ENCODE measurements around the gene PRSS16. TPM values are rescaled to one million over a fixed set of nuclear protein-coding genes. Genes with fewer than 3 reads are reported as not detected.

The PRSS16 gene
- total RNA-seq, 2 experiments from 2014 or later, result 2.3 to 2.4 TPM

DNA sequence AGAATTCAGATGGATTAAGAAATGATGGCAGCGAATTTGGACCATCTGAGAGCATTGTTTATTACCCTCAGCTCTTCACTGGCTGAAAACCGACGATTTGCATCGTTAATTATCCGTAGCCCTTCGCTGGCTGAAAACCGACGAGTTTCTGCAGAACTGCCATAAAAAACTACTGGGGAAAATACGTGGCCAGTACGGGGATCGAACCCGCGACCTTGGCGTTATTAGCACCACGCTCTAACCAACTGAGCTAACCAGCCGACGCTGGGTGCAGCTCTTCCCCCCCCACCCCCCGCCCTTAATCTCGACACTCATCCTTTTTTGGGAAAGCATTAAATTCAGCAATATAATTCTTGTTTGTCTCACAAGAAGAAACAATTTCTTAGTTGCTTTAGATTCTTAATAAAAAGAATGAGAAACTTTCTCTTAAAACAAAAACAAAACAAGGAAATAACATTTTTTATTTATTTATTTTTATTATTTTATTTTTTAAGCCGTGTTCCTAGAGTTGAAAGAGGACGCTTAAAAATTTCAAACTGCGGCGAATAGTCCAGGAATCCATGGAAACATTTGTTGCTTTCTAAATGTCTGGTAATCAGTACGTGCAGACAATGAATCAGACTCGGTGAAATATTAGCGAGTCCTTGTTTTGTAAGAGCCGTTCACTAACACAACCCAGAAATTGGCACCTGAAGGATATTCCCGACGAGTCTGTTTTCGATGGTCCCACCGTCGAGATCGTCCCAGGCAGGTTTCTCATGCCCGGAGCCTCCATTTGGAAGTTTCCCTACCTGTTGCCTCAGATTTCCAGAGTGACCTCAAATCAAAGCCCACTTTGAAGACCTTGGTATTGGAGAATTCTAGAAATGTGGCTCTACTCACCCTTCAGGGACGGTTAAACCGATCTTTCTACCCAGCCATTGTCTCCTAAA is 27.8 kb downstream of the PRSS16 start:
- H3K9me3 Mint-ChIP-seq, result no peaks in the 10 kb centered on the region
- CTCF ChIA-PET, result interaction anchor here (1.7 kb wide), 1 partner anchor 24 kb away, joined by 5 read pairs; no protein-coding TSS in a partner anchor
- H3K4me3 Mint-ChIP-seq, result no peak overlapping the region
- intact Hi-C loops (cut with micrococcal nuclease), result no loop called here
- H3K4me1 Mint-ChIP-seq (ENCODE audit: low read depth), result peaks cover 6% of the 10 kb centered on the region
- DNase-seq, result no peak
- H3K27ac Mint-ChIP-seq, result no peak overlapping the region
- POLR2A ChIA-PET, result no interaction called here
- peaks cover 63% of the 10 kb centered on the region for H3K27me3 Mint-ChIP-seq
- peaks cover 3% of the 10 kb centered on the region for H3K36me3 Mint-ChIP-seq

DNA sequence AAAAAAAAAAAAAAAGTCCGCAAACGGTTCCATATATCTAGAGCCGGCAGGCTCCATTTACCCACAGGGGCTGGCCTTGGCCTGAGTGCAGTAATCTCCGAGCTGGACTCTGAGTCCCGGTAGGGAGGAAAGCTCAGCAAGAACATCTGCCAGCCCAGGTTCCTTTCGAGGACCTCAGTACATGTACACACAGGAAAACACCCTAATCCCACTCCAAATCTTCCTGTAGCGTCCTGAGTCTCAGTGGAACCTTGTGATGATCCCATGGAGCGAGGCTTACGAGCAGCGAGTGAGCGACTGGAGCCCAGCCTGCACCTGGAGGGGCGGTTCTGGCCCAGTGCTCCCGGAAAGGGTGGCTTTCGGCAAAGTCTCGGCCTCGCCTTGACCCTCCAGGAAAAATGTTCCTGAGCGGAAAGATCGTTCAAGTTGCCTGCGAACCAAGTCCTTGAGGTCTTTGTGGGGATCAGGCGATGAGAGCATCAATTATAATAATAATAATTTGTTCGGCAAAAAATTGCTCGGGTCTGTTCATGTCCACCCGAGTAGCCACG is 32.1 kb downstream of the PRSS16 start:
- H3K27me3 Mint-ChIP-seq, result peaks cover 69% of the 10 kb centered on the region
- no peak overlapping the region for H3K27ac Mint-ChIP-seq
- peaks cover 6% of the 10 kb centered on the region for H3K4me1 Mint-ChIP-seq (ENCODE audit: low read depth)
- peak overlapping the region; percentile 45 for H3K4me3 Mint-ChIP-seq
- intact Hi-C loops (cut with micrococcal nuclease), result loop anchor here (2.0 to 5.0 kb wide), 2 partner anchors 41 to 388 kb away; no protein-coding TSS in a partner anchor
- no peak for DNase-seq
- peaks cover 16% of the 10 kb centered on the region for H3K9me3 Mint-ChIP-seq
- peaks cover 21% of the 10 kb centered on the region for H3K36me3 Mint-ChIP-seq
- POLR2A ChIA-PET, result no interaction called here
- CTCF ChIA-PET, result no interaction called here

DNA sequence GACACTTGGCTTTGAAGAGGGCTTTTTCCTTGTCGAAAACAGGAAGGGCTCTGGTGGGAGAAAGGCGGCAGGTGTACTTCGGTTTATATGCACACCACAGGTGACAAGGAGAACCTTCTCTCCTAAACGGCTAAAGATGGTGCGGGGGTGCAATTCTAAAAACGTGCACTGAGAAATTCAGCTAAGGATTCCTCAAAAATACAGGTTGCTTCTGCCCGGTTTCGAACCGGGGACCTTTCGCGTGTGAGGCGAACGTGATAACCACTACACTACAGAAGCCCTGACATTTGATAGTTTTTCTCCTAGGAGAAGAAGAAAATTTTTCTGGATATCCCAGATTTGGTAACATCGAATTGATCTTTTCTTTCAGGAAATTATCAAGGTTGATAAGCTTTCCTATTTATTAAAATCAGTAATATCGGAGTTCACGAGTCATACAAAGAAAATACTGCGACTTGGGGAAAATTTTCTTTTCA is 32.6 kb downstream of the PRSS16 start:
- H3K27ac Mint-ChIP-seq, result no peak overlapping the region
- CTCF ChIA-PET, result no interaction called here
- peak overlapping the region; percentile 45 for H3K4me3 Mint-ChIP-seq
- peaks cover 24% of the 10 kb centered on the region for H3K36me3 Mint-ChIP-seq
- intact Hi-C loops (cut with micrococcal nuclease), result loop anchor here (2.0 to 5.0 kb wide), 2 partner anchors 41 to 387 kb away; no protein-coding TSS in a partner anchor
- H3K4me1 Mint-ChIP-seq (ENCODE audit: low read depth), result peaks cover 6% of the 10 kb centered on the region
- H3K27me3 Mint-ChIP-seq, result peaks cover 67% of the 10 kb centered on the region
- peak; percentile 30 for DNase-seq
- POLR2A ChIA-PET, result no interaction called here
- peaks cover 16% of the 10 kb centered on the region for H3K9me3 Mint-ChIP-seq

DNA sequence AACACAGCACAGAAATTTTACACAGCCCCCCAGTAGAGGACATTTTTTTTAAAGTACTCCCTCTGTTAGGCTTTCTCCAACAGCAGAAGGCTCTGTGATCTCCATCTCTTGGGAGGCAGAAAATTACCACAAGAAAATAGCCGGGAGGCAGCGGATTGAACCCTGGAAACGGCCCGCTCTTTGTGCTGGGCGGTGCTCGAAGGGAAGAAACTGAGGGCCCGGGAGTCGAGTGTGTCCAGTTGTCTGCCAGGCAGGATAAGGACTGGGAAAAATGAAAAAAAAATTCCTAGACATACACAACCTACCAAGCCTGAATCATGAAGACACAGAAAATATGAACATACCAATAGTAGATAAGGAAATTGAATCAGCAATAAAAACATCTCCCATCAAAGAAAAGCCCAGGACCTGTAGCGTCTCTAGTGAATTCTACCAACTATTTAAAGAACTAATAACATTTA is 33.1 kb downstream of the PRSS16 start:
- DNase-seq, result no peak
- H3K9me3 Mint-ChIP-seq, result peaks cover 16% of the 10 kb centered on the region
- intact Hi-C loops (cut with micrococcal nuclease), result loop anchor here (2.0 to 5.0 kb wide), 2 partner anchors 42 to 387 kb away; no protein-coding TSS in a partner anchor
- H3K4me1 Mint-ChIP-seq (ENCODE audit: low read depth), result peaks cover 6% of the 10 kb centered on the region
- ChIA-PET POLR2A (no interaction called here), CTCF (no interaction called here)
- H3K27ac Mint-ChIP-seq, result no peak overlapping the region
- peaks cover 27% of the 10 kb centered on the region for H3K36me3 Mint-ChIP-seq
- no peak overlapping the region for H3K4me3 Mint-ChIP-seq
- peaks cover 70% of the 10 kb centered on the region for H3K27me3 Mint-ChIP-seq

DNA sequence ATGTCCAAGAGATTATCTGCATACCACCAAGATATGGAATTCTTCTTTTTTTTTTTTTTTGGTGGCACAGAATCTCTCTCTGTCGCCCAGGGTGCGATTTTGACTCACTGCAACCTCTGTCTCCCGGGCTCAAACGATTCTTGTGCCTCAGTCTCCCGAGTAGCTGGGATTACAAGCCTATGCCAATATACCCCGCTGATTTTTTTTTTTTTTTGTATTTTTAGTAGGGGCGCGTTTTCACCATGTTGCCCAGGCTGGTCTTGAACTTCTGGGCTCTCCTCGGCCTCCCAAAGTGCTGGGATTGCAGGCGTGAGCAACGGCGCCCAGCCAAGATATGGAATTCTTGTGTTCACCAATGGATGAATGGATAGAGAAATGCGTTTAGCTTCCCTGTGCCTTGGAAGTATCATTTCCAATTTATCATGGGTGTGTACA is 33.6 kb downstream of the PRSS16 start:
- DNase-seq, result no peak
- ChIA-PET CTCF (no interaction called here), POLR2A (no interaction called here)
- Mint-ChIP-seq H3K36me3 (peaks cover 29% of the 10 kb centered on the region), H3K9me3 (peaks cover 16% of the 10 kb centered on the region), H3K4me3 (no peak overlapping the region), H3K4me1 (ENCODE audit: low read depth) (peaks cover 6% of the 10 kb centered on the region), H3K27ac (no peak overlapping the region), H3K27me3 (peaks cover 70% of the 10 kb centered on the region)
- intact Hi-C loops (cut with micrococcal nuclease), result loop anchor here (2.0 to 5.0 kb wide), 2 partner anchors 42 to 386 kb away; no protein-coding TSS in a partner anchor

DNA sequence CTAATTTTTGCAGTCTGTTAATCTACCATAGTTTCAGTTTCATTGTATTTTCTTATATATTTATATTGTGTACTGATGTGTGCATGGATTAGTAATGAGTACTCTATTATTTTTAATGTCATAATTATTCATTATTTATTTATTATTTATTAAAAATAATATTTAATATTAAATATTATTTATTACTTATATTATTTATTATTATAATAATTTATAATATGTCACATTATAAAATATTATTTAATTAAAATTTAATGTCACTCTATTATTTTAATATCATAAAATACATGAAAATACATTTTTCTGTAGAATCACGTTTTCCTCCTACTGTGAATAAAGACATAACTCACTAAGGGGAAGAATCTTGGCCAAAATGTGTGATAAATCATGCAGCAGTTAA is 34.1 kb downstream of the PRSS16 start:
- ChIA-PET POLR2A (no interaction called here), CTCF (no interaction called here)
- no peak overlapping the region for H3K27ac Mint-ChIP-seq
- peaks cover 16% of the 10 kb centered on the region for H3K9me3 Mint-ChIP-seq
- peaks cover 33% of the 10 kb centered on the region for H3K36me3 Mint-ChIP-seq
- peaks cover 6% of the 10 kb centered on the region for H3K4me1 Mint-ChIP-seq (ENCODE audit: low read depth)
- H3K4me3 Mint-ChIP-seq, result no peak overlapping the region
- DNase-seq, result no peak
- H3K27me3 Mint-ChIP-seq, result peaks cover 70% of the 10 kb centered on the region
- intact Hi-C loops (cut with micrococcal nuclease), result loop anchor here (2.0 to 5.0 kb wide), 2 partner anchors 43 to 386 kb away; no protein-coding TSS in a partner anchor

DNA sequence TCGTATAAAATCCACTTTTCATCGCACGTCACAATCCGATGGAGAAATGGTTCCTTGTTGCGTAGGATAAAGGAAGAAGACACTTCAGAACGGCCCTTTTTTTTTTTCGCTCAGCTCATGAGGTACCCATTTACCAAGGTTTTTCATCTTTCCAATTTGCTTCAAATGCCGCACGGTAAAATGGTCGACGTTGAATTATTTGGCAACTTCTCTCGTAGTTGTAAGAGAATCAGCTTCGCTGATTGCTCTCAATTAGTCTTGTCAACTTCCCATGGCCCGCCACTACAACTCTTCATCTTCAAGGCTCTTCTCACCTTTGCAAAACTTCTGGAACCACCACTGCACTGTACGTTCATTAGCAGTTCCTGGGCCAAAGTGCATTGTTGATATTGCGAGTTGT is 35.8 kb downstream of the PRSS16 start:
- no peak overlapping the region for H3K4me3 Mint-ChIP-seq
- H3K27ac Mint-ChIP-seq, result peak overlapping the region; percentile 5
- peaks cover 13% of the 10 kb centered on the region for H3K4me1 Mint-ChIP-seq (ENCODE audit: low read depth)
- ChIA-PET CTCF (interaction anchor here (0.6 kb wide), 1 partner anchor 29 kb away, joined by 3 read pairs; no protein-coding TSS in a partner anchor), POLR2A (no interaction called here)
- peaks cover 76% of the 10 kb centered on the region for H3K27me3 Mint-ChIP-seq
- H3K36me3 Mint-ChIP-seq, result peaks cover 33% of the 10 kb centered on the region
- no peak for DNase-seq
- intact Hi-C loops (cut with micrococcal nuclease), result loop anchor here (5.0 kb wide), 1 partner anchor 384 kb away; no protein-coding TSS in a partner anchor
- H3K9me3 Mint-ChIP-seq, result peaks cover 16% of the 10 kb centered on the region

DNA sequence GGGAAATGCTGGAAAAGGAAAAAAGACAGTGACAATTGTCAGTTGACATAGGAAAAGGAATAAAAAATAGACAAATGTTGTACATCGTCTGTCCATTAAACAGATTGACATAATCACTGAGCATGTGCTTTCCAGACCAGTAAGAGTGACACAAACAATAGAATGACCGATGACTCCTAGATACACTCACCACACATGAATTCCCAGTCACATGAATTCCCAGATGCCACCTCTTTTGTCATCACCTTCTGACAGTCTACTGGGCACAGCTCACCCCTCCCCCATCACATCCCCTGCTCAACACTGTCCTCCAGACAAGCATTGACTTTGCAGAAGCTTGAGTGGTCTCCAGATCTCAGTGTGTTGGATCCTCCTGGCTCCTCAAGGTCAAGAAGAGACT is 38.6 kb downstream of the PRSS16 start:
- Mint-ChIP-seq H3K36me3 (peaks cover 38% of the 10 kb centered on the region), H3K4me3 (no peak overlapping the region), H3K4me1 (ENCODE audit: low read depth) (peaks cover 11% of the 10 kb centered on the region), H3K9me3 (peaks cover 25% of the 10 kb centered on the region), H3K27ac (no peak overlapping the region), H3K27me3 (peaks cover 81% of the 10 kb centered on the region)
- no peak for DNase-seq
- CTCF ChIA-PET, result no interaction called here
- intact Hi-C loops (cut with micrococcal nuclease), result no loop called here
- POLR2A ChIA-PET, result no interaction called here

DNA sequence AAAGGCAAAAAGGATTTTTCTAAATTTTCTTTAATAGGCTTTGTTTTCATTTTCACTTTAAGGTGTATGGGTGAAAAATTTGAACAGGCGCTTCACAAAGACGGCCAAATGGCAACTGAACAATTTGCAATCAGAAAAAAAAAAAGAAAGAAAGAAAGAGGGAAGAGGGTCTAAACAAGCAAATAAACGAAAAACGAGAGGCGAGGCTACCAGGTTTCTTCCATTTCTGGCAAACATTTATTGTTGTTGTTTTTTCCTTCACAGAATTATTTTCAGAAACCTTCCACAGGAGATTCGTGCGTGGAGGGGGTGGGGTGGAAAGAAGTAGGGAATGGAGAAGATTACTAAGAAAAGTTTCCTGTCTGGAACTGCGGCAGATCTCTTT is 40.2 kb downstream of the PRSS16 start:
- Mint-ChIP-seq H3K9me3 (peaks cover 27% of the 10 kb centered on the region), H3K4me1 (ENCODE audit: low read depth) (peaks cover 11% of the 10 kb centered on the region), H3K27me3 (peaks cover 82% of the 10 kb centered on the region), H3K4me3 (no peak overlapping the region), H3K27ac (no peak overlapping the region), H3K36me3 (peaks cover 39% of the 10 kb centered on the region)
- intact Hi-C loops (cut with micrococcal nuclease), result no loop called here
- POLR2A ChIA-PET, result interaction anchor here (0.6 kb wide), 1 partner anchor 383 kb away, joined by 3 read pairs; no protein-coding TSS in a partner anchor
- DNase-seq, result no peak
- CTCF ChIA-PET, result no interaction called here

DNA sequence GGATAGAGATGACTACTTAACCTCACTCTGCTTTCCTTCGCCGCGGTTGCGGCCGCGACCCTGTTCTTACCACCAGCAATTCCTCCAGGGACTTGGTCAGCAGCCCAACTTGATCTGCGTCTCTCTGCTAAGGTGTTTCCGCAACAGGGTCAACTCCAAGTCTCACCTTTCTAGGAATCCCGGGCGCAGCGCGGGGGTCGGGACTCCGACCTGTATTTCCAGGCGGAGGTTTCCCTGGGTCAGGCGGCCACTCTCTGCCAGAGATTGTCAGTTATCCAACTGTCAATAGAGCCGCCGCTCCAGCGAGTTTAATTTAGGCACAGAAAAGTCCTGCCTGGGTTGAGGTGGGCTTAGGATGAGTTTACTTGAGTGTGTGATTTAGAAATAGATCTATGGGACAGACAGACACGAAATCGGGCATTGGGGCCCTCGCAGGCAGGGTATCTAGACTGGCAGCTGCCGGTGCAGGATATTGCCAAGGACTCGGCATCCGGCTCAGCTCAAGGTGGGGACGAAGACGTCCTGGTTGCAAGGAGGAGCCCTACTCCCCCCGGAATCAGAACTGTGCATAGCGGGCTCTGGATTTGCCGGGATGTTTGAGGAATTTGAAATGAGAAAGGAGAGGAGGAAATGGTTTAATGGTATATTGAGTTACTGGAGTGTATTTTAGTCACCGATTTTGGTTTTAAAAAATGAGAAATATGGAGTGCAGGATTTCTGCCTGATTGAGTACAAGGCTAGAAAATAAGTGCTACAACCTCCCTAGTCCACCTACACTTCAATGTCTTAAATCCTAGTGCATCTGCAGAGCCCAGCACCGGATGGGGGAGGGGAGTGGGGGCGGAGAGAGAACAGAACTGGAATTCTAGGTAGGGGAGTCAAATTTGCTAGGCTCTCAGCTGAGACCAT is 40.9 kb downstream of the PRSS16 start:
- Mint-ChIP-seq H3K36me3 (peaks cover 38% of the 10 kb centered on the region), H3K4me1 (ENCODE audit: low read depth) (peaks cover 11% of the 10 kb centered on the region), H3K27me3 (peaks cover 81% of the 10 kb centered on the region), H3K4me3 (no peak overlapping the region), H3K9me3 (peaks cover 21% of the 10 kb centered on the region), H3K27ac (no peak overlapping the region)
- DNase-seq, result no peak
- intact Hi-C loops (cut with micrococcal nuclease), result no loop called here
- ChIA-PET CTCF (no interaction called here), POLR2A (interaction anchor here (0.6 kb wide), 1 partner anchor 382 kb away, joined by 3 read pairs; no protein-coding TSS in a partner anchor)

DNA sequence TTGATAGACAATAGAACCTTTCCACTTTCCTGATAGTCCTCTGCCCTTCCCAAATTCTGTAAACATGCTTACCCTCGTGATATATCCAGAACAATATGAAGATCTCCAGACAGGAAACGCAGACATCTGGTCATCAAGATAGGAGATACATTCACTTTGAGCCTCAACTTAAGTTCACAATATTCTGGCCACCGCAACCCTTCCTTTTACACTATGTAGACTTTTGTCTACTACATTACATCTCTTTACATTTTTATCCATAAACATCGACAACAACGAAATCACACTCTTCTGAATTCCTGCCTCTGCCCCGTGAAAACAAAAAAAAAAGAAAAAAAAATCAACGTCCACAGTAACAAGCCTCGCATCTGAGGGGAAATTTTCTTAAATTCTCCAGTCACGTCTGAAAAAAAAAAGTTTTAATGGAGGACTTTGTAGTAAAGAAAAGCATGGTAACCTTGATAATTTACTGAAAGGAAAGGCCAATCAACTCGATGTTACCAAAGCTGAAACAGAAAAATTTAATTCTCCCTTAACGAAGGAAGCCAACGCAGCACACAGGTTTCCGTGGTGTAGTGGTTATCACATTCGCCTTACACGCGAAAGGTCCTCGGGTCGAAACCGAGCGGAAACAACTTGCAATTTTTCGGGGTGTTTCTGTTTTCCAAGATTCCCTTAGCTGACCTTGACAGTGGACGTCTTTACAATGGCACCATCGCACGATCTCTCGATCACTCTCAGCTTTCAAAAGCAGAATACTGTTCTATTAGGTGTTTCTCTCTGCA is 42.8 kb downstream of the PRSS16 start:
- peaks cover 11% of the 10 kb centered on the region for H3K4me1 Mint-ChIP-seq (ENCODE audit: low read depth)
- no peak overlapping the region for H3K27ac Mint-ChIP-seq
- H3K27me3 Mint-ChIP-seq, result peaks cover 82% of the 10 kb centered on the region
- no peak overlapping the region for H3K4me3 Mint-ChIP-seq
- intact Hi-C loops (cut with micrococcal nuclease), result no loop called here
- no peak for DNase-seq
- POLR2A ChIA-PET, result no interaction called here
- CTCF ChIA-PET, result no interaction called here
- peaks cover 35% of the 10 kb centered on the region for H3K36me3 Mint-ChIP-seq
- peaks cover 17% of the 10 kb centered on the region for H3K9me3 Mint-ChIP-seq
